Transverse colon (tissue), 3 donors: ENCODE data around the gene CNTN4.

ENCODE experiments used
- CTCF ChIP-seq, 5 experiments: fragments of 200-600 bp in 3 of 5; fragments of 450-650 bp in 2 of 5; sonication (generic) in 3 of 5; IDR thresholded peaks; 1 replicate in 2 of 5; 2 replicates in 3 of 5; pipeline ENCODE4 v1.5.1; 2016 to 2017; ENCODE audit warnings: antibody characterized with exemption in 5 of 5, inconsistent platforms in 3 of 5, mild to moderate bottlenecking in 2 of 5, moderate library complexity in 1 of 5
- EP300 ChIP-seq: sonication (generic); formaldehyde crosslinking; IDR thresholded peaks from one replicate; pipeline ENCODE4 v1.6.1; 2017; ENCODE audit warnings: antibody characterized with exemption, low read depth

GRCh38 chr3:2262204-2262603 lies 163.5 kb downstream of the CNTN4 start:
- no peak for TF ChIP-seq CTCF (IDR thresholded peaks at IDR 0.05)
- TF ChIP-seq EP300: no peak
